ENCODE results near the gene CIZ1.
A peak's percentile ranks its signal among the peaks of the same experiment; 100 is the strongest.

- TF ChIP-seq POLR2A (IDR thresholded peaks at IDR 0.05) (peak; percentile 59 to 80 (median 78)), CTCF (IDR thresholded peaks at IDR 0.05) (no peak)
Measured at GRCh38 chr9:128159784-128160602, 31.4 kb downstream of the CIZ1 start, which contains the start of gene BBLN.
